Measurements from ENCODE around the gene XPOT.
"Not testable (repeated sequence)": the region's sequence is repeated elsewhere in the genome, so short reads cannot be mapped to it uniquely, and the experiment has no call there.

XPOT gene, protein sequence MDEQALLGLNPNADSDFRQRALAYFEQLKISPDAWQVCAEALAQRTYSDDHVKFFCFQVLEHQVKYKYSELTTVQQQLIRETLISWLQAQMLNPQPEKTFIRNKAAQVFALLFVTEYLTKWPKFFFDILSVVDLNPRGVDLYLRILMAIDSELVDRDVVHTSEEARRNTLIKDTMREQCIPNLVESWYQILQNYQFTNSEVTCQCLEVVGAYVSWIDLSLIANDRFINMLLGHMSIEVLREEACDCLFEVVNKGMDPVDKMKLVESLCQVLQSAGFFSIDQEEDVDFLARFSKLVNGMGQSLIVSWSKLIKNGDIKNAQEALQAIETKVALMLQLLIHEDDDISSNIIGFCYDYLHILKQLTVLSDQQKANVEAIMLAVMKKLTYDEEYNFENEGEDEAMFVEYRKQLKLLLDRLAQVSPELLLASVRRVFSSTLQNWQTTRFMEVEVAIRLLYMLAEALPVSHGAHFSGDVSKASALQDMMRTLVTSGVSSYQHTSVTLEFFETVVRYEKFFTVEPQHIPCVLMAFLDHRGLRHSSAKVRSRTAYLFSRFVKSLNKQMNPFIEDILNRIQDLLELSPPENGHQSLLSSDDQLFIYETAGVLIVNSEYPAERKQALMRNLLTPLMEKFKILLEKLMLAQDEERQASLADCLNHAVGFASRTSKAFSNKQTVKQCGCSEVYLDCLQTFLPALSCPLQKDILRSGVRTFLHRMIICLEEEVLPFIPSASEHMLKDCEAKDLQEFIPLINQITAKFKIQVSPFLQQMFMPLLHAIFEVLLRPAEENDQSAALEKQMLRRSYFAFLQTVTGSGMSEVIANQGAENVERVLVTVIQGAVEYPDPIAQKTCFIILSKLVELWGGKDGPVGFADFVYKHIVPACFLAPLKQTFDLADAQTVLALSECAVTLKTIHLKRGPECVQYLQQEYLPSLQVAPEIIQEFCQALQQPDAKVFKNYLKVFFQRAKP

GRCh38 chr12:64403707-64404469, at the start of gene XPOT:
TSS of gene XPOT (plus strand) at chr12:64404392. CDS start at chr12:64410036, 5,644 bp downstream.
- peak; percentile 95 for DNase-seq (ENCODE audit: low spot score)

GRCh38 chr12:64356209-64356608, 48.0 kb upstream of the XPOT start:
- DNase-seq (ENCODE audit: low spot score): not testable (repeated sequence)

GRCh38 chr12:64361173-64361572, 43.0 kb upstream of the XPOT start:
- DNase-seq (ENCODE audit: low spot score): not testable (repeated sequence)

DNA sequence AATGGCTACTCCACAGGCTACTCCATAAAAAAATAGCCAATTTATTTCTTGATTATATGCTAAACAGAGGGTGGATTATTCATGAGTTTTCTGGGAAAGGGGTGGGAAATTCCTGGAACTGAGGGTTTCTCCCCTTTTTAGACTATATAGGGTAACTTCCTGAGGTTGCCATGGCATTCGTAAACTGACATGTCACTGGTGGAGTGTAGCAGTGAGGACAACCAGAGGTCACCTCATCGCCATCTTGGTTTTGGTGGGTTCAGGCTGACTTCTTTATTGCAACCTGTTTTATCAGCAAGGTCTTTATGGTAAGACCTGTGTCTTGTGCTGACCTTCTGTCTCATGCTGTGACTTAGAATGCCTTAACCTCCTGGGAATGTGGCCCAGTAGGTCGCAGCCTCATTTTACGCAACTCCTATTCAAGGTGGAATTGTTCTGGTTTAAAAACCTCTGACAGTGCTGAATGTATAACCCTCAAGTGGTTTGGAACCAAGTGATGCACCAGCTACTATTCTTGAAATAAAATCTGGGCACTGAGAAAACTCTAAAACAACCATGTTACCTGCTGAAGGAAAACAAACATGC, 41.4 kb upstream of the XPOT start:
- DNase-seq (ENCODE audit: low spot score): no peak

DNA sequence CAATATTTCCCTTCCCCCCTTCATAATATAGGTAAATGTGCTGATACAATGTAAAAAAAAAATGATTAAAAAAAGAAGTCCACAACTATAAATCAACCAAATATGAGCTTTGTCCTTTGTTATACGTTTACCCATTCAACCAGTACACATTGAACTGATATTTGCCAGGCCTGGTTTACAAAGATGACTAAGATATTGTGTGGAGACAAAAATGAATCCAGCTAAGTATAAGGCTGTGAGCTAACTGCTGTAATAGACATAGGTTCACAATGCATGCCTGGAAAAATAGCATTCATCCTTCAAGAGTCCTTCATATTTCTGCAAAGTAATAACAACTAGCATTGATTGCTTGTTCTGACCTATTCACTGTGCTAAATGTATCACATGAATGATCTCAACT, 20.5 kb upstream of the XPOT start:
- no peak for DNase-seq (ENCODE audit: low spot score)

DNA sequence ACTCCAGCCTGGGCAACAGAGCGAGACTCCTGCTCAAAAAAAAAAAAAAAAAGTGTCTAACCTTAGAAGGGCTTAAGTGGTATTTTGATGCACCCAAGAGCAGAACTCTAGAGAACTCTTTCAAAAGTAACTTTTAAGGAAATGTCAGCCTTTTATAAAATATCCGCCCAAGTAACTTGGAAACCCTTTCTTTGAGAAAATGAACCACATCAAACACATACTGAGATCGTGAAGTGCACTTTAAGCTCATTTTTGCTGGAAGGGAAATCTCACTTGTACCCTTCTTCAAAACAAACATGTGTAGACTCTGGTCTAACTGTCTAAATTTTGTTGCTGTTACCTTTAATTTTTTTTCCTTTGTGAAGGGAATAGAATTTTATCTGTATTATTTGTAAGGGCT, 19.2 kb upstream of the XPOT start:
- DNase-seq (ENCODE audit: low spot score): peak; percentile 44

DNA sequence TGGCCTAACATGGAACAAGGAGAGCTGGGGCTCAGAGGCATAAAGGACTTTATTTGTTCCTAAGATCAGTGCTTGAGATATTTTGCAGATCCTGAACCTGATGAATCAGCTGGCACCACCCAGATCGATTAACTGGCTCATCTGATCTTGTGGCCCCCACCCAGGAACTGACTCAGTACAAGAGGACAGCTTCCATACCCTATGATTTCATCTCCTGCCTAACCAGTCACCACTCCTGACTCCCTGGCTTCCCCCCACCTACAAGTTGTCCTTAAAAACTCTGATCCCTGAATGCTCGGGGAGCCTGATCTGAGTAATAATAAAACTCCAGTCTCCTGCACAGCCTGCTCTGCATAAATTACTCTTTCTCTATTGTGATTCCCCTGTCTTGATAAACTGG, 18.7 kb upstream of the XPOT start:
- DNase-seq (ENCODE audit: low spot score): no peak

- no peak for DNase-seq (ENCODE audit: low spot score)
Measured at GRCh38 chr12:64387197-64387816, 16.9 kb upstream of the XPOT start.

- no peak for DNase-seq (ENCODE audit: low spot score)
Measured at GRCh38 chr12:64389154-64389553, 15.0 kb upstream of the XPOT start.

DNA sequence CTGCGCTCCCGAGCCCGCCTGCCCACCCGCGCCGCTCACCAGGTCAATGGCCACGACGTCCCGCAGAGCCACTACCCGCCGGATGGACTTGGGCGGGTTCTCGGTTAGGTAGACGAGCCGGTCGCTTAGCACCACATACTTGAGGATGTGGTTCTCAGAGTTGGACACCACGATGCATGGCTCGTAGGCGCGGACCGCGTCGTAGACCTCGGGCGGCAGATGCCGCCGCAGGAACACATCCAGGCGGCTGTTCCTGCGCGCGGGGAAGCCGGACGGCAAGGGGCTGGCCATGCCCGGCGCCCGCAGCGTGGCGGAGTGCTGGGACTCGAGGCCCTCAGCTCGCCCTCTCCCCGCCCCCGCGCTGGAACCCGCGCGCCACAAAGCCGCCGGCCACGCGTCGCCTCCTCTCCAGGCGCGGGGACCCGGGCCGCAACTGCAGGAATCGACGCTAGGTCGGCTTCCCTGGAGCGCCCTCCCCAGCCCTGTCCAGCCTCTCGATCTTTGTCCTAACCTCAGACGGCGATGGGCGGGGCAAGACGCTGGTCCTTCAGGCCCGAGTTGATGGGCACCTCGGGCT, 13.8 kb upstream of the XPOT start, which contains the start of gene C12orf56:
Gene C12orf56, minus strand, starts transcription at position 484 of the 577 bp plus-strand sequence. Its CDS starts 193 bp downstream, at position 291.
- DNase-seq (ENCODE audit: low spot score): peak; percentile 15

DNA sequence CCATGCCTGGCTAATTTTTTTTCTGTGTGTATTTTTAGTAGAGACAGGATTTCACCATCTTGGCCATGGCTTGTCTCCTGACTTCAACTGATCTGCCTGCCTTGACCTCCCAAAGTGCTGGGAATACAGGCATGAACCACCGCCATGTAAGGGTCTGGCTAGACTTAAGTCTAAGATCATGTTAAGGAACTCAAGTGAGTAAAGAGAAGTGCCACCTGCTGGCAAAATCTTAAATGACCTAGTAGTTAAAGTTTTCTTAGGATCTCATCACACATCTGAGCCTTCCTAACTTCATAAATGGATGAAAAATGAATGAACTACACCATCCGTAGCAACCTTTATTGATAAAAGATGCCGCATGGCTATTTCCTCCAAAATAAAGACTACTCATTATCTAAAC, 12.0 kb upstream of the XPOT start:
- peak; percentile 31 for DNase-seq (ENCODE audit: low spot score)

DNA sequence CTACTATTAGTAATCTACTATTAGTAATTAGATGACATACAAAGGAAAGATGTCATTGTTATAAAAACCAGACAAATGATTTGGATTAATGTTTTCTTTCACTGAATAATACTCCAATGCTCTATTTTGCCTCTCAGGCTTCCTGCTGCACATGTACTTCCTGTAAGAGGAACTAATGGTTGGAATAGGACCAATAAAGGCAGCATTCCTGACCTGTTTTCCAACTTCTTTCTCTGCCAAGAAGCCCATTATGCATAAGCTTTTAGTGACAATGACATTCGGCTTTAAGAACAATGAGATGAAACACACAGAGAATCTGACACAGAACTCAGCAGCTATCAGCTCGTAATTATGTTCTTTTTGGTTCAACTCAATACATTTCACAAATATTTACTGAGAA, 8.5 kb upstream of the XPOT start:
- DNase-seq (ENCODE audit: low spot score): no peak

DNA sequence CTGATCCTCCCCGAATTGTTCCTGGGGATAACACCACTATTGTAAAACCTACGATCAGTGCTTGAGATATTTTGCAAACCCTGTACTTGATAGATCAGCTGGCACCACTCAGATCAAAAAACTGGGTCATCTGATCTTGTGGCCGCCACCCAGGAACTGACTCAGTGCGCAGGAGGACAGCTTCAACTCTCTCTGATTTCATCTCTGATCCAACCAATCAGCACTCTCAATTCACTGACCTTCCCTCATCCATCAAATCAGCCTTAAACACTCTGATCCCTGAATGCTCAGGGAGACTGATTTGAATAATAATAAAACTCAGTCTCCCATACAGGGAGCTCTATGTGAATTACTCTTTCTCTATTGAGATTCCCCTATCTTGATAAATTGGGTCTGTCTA, 4.2 kb upstream of the XPOT start:
- peak; percentile 58 for DNase-seq (ENCODE audit: low spot score)

GRCh38 chr12:64402181-64402580, 2.0 kb upstream of the XPOT start:
- no peak for DNase-seq (ENCODE audit: low spot score)

DNA sequence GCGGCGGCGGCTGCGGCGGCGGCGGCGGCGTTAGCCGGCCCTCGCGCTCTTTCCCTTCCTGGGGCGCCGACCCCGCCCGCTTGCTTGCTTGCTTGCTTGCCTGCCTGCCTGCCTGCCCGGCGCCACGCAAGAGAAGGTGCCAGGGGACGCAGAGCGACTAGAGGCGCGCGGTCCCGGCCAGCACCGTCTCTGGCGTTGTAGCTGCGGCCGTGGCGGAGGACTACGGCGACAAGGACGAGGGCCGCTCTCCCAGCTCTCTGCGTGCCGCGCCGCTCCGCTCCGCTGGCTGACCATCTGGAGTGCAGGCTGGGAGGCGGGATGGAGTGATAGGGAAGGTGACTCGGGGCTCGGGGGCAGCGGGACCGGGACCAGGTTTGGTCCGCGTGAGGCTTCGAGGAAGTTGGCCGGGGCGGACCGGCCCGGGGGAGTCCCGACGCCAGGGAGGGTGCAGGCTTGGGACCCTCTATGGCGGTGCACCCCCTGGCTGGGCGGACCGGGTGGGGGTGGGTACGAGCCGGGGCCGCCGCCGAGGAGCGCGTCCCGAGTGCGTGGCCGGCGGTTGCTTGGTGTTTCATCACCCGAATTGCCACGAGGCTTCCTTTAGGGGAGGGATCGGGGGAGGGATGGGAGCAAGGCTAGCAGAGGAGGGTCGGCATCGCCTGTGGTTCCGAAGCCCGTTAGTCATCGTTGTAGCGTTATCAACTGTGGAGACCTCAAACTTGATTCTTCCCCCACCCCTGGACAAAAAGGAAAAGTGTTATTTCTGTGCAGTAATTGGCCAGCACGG, 471 bp downstream of the XPOT start:
- peak; percentile 48 for DNase-seq (ENCODE audit: low spot score)

DNA sequence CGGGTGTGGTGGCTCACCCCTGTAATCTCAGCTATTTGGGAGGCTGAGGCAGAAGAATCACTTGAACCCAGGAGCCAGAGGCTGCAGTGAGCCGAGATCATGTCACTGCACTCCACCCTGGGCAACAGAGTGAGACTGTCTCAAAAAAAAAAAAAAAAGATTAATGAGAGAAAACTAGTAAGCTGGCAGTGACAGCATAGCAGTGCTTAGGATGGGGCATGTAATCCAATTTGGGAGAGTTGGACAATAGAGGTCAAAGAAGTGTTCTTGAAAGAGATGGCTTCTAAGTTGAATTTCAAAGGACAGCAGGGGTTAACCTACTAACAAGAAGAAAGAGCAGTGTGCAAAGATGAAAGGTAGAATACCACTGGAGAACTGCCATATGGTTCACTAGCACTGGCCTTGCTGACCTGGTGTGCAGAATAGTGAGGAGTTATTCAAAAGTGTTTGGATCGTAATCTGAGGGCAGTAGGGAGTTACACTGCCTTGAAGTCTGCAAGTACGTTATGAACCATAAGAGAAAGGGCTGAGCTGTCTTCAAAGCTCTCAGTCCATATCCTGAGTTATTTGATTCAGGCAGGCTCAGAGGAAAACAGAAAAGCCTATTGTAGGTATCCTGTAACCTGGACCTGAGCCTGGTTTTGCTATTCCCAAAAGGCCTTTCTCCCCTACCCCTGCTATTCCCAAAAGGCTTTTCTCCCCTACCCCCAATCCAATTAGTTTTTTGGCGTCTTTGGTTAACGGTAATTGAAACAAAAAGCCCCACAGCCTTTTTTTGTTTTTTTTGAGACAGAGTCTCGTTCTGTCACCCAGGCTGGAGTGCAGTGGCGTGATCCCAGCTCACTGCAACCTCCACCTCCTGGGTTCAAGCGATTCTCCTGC, 3.4 kb downstream of the XPOT start:
- DNase-seq (ENCODE audit: low spot score): no peak

GRCh38 chr12:64411427-64411826, 7.2 kb downstream of the XPOT start:
- no peak for DNase-seq (ENCODE audit: low spot score)

GRCh38 chr12:64412459-64412858, 8.3 kb downstream of the XPOT start:
- DNase-seq (ENCODE audit: low spot score): no peak

DNA sequence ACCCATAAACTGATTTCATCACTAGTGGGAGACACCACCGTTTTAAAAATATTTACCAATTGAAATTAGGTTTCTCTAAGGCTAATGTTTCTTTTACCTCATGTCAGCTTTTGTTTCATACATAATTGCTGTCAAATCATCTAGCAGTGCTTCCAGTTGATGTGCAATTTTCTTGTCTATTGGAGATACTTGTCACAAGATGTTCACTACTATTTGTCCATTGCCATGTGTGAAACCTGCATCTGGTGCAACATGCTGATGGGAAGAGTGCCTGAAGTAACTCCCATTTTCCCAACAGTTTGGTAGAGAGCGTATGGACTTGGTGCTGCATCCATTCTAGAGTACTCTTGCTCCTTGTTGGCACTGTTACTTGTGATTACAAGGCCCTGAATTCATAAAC, 9.7 kb downstream of the XPOT start:
- no peak for DNase-seq (ENCODE audit: low spot score)

Measured in CD4-positive, alpha-beta T cell treated with Interleukin-6 at 100 ng/mL for 8 hours (primary cell).